ENCODE measurements around the gene NRIP2. TPM values are rescaled to one million over a fixed set of nuclear protein-coding genes. Genes with fewer than 3 reads are reported as not detected.

The NRIP2 gene
- total RNA-seq, 1 experiment from 2014 or later = not detected

DNA sequence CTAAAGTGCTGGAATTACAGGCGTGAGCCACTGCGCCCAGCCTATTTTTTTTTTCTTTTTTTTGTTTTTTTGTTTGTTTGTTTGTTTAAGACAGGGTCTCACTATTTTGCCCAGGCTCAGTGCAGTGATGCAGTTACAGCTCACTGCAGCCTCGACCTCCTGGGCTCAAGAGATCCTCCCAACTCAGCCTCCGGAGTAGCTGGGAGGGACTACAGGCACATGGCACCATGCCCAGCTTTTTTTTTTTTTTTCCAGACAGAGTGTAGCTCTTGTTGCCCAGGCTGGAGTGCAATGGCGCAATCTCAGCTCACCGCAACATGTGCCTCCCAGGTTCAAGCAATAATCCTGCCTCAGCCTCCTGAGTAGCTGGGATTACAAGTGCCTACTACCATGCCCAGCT lies 28.1 kb downstream of the NRIP2 start:
- DNase-seq (ENCODE audit: low read depth) = no peak

GRCh38 chr12:2805143-2805520 lies 29.7 kb downstream of the NRIP2 start:
- no peak for DNase-seq (ENCODE audit: low read depth)

- peak; percentile 20 for DNase-seq (ENCODE audit: low read depth)
These were observed 30.3 kb downstream of the NRIP2 start for GRCh38 chr12:2804393-2805142.

GRCh38 chr12:2803635-2804392 lies 31.0 kb downstream of the NRIP2 start:
- DNase-seq (ENCODE audit: low read depth) = no peak

- no peak for DNase-seq (ENCODE audit: low read depth)
These were observed 33.6 kb downstream of the NRIP2 start for GRCh38 chr12:2801044-2801783.

DNA sequence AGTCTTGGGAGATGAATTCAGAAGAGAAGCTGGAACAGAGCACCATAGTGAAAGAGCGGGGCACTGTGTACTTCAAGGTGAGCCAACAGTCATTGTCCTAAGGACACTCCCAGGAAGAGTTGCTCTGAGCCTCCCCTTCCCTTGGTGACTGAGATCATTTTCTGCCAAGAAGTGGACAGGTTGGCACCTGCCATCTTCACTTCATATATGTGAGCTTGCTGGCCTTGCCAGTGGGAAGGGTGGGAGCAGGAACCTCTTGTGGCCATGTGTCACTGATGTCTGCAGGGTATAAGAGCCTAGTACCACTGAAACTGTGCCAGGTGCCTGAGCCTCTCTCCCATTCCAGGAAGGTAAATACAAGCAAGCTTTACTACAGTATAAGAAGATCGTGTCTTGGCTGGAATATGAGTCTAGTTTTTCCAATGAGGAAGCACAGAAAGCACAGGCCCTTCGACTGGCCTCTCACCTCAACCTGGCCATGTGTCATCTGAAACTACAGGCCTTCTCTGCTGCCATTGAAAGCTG lies 34.7 kb downstream of the NRIP2 start:
- no peak for DNase-seq (ENCODE audit: low read depth)

DNA sequence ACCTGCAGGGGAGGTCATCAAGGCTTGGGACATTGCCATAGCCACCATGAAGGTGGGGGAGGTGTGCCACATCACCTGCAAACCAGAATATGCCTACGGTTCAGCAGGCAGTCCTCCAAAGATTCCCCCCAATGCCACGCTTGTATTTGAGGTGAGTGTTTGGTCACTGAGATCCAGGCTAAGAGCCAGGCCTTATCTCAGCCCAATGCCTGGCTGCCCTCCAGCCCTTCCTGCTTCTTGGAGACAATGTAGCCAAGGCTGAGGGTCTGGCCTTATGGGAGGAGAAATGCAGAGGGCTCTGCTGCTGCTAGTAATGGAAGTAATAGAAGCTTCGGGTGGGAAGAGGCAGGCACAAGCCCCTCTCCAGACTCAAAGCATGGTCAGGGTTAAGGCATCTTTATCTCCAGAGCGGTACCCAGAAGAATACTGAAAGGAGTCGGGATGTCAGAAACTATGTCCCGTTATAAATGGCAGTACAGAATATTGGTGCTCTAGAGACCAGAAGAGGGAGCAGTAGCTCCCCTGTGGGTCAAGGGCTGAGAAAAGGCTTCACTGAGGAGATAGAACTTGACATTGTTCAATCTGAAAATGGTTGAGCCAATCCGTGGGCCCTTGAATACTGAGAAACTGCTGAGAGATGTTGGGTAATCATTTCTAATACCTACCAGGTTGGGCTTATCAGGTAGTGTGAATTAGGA lies 37.0 kb downstream of the NRIP2 start:
- no peak for DNase-seq (ENCODE audit: low read depth)

DNA sequence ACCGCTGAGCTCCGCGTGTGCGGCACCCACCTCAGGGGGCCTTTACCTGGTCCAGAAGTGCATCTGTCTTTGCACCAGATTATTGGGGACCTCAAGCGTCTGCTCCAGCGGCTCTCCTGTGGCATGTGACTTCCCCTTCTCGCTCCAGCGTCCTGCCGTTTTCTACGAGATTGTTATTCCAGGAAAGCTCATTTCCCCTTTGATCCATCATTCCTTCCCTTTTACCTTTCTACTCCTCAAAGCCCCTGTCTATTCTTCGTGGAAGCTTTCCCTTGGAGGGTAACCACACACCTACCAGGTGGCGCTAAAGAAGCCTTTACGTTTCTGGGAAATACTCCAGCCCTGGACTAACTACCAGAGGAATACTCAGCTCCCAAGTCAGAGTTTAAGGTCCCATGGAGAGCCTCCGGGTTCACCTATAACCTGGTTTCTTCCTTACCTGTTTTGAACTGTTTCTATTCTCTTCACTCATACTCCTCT lies 38.6 kb downstream of the NRIP2 start:
- DNase-seq (ENCODE audit: low read depth) = no peak

- peak; percentile 71 for DNase-seq (ENCODE audit: low read depth)
These were observed 39.3 kb downstream of the NRIP2 start for GRCh38 chr12:2795291-2796186.

- peak; percentile 94 for DNase-seq (ENCODE audit: low read depth)
These were observed 40.0 kb downstream of the NRIP2 start, which contains the start of gene FKBP4 for GRCh38 chr12:2794736-2795289. FKBP4 (plus strand) TSS chr12:2794970; CDS start chr12:2795140, 170 bp downstream.

- DNase-seq (ENCODE audit: low read depth) = no peak
These were observed 40.6 kb downstream of the NRIP2 start for GRCh38 chr12:2794191-2794735.

- DNase-seq (ENCODE audit: low read depth) = no peak
These were observed 41.3 kb downstream of the NRIP2 start for GRCh38 chr12:2793561-2793960.

- no peak for DNase-seq (ENCODE audit: low read depth)
These were observed 41.9 kb downstream of the NRIP2 start for GRCh38 chr12:2792671-2793500.

DNA sequence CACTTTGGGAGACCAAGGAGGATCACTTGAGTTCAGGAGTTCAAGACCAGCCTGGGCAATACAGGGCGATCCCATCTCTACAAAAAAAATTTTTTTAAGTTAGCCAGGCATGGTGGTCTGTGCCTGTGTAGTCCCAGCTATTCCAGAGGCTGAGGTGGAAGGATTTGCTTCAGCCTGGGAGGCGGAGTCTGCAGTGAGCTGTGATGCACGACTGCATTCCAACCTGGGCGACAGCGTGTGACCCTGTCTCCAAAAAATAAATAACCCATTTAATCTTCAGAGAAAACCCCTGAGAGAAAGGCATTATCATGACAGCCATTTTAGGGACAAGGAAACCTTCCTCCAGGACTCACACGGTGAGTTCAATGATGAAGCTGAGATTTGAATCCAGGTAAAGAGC lies 43.7 kb downstream of the NRIP2 start:
- no peak for DNase-seq (ENCODE audit: low read depth)

DNA sequence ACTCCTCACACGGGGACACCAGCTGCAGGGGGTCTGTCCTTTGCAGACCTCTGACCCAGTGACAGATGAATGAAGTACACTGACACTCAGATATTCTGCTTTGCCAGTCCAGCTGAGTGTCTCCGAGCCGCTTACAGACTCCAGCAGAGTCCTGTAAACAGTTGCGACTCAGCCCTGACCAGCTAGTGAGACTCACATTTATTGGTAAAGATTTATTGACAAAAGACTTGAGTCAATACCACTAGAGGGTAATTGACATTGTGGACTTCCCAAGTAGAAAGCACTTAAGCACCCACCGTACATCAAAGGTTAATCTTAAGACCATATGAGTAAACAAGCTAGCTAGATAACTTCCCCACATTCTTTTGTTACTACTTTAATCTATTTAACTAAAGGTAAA lies 49.8 kb downstream of the NRIP2 start:
- DNase-seq (ENCODE audit: low read depth) = no peak

- DNase-seq (ENCODE audit: low read depth) = peak; percentile 79
These were observed 50.8 kb downstream of the NRIP2 start for GRCh38 chr12:2783936-2784600.

DNA sequence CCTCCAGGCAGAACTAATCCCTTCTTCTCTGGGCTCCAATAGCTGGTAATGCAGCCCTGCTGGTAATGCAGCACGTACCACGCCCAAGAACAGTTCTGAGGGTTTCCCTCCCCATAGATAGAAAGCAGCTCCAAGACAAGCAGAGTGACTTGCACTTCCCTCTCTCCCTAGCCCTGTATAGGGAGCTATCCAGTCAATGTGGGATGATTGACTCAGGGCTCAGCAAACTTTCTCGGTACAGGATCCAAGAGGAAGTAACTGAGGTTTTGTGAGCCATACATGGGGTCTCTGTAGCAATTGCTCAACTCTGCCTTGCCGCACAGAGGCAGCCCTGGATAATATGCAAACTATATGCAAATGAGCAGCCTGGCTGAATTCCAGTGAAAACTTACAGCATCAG lies 55.6 kb downstream of the NRIP2 start:
- DNase-seq (ENCODE audit: low read depth) = no peak

- DNase-seq (ENCODE audit: low read depth) = no peak
These were observed 58.6 kb downstream of the NRIP2 start for GRCh38 chr12:2776129-2776806.
